ENCODE results near the gene LAMA5. TPM values are rescaled to one million over a fixed set of nuclear protein-coding genes. Genes with fewer than 3 reads are reported as not detected.

The LAMA5 gene
- total RNA-seq, 4 donors from 2014 or later = 95.2 to 230 (median 139) TPM

GRCh38 chr20:62350098-62350628, 16.9 kb downstream of the LAMA5 start:
- no peak for DNase-seq (ENCODE audit: low spot score in 2 of 2)
- peak overlapping the region in 1 of 4 donors; percentile 28 for H3K27ac ChIP-seq
- TF ChIP-seq POLR2A (IDR thresholded peaks at IDR 0.05) = no peak
- TF ChIP-seq, protein P1, sequence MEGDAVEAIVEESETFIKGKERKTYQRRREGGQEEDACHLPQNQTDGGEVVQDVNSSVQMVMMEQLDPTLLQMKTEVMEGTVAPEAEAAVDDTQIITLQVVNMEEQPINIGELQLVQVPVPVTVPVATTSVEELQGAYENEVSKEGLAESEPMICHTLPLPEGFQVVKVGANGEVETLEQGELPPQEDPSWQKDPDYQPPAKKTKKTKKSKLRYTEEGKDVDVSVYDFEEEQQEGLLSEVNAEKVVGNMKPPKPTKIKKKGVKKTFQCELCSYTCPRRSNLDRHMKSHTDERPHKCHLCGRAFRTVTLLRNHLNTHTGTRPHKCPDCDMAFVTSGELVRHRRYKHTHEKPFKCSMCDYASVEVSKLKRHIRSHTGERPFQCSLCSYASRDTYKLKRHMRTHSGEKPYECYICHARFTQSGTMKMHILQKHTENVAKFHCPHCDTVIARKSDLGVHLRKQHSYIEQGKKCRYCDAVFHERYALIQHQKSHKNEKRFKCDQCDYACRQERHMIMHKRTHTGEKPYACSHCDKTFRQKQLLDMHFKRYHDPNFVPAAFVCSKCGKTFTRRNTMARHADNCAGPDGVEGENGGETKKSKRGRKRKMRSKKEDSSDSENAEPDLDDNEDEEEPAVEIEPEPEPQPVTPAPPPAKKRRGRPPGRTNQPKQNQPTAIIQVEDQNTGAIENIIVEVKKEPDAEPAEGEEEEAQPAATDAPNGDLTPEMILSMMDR (IDR thresholded peaks at IDR 0.05) = no peak
- TF ChIP-seq EP300 (IDR thresholded peaks at IDR 0.05) = no peak
- H3K27me3 ChIP-seq = no peaks in the 10 kb centered on the region
- 80 to 90% methylated on average over 11 to 12 of the region's 16 CpGs for WGBS, 2 donors
- H3K9me3 ChIP-seq = no peaks in the 10 kb centered on the region
- peaks cover 0 to 60% (median 0%) of the 10 kb centered on the region in 3 donors for H3K36me3 ChIP-seq
- H3K4me1 ChIP-seq = peaks cover 0 to 28% (median 10%) of the 10 kb centered on the region in 4 donors
- no peak overlapping the region for H3K4me3 ChIP-seq

- Histone ChIP-seq H3K36me3 (peaks cover 0 to 64% (median 0%) of the 10 kb centered on the region in 3 donors), H3K4me3 (no peak overlapping the region), H3K27ac (no peak overlapping the region), H3K4me1 (peaks cover 0 to 23% (median 6%) of the 10 kb centered on the region in 4 donors), H3K27me3 (no peaks in the 10 kb centered on the region), H3K9me3 (no peaks in the 10 kb centered on the region)
- TF ChIP-seq EP300 (IDR thresholded peaks at IDR 0.05) (no peak), POLR2A (IDR thresholded peaks at IDR 0.05) (no peak)
- TF ChIP-seq, protein P1 (IDR thresholded peaks at IDR 0.05) = no peak
- DNase-seq (ENCODE audit: low spot score in 2 of 2) = no peak
- 82 to 88% methylated on average over 3 to 7 of the region's 7 CpGs for WGBS, 2 donors
Observed at GRCh38 chr20:62349556-62350097, 17.5 kb downstream of the LAMA5 start.

GRCh38 chr20:62348604-62349003, 18.5 kb downstream of the LAMA5 start:
- Histone ChIP-seq H3K36me3 (peaks cover 0 to 70% (median 0%) of the 10 kb centered on the region in 3 donors), H3K4me3 (no peak overlapping the region), H3K27me3 (no peaks in the 10 kb centered on the region), H3K9me3 (no peaks in the 10 kb centered on the region), H3K4me1 (peaks cover 0 to 13% (median 4%) of the 10 kb centered on the region in 4 donors), H3K27ac (no peak overlapping the region)
- TF ChIP-seq, protein P1 (IDR thresholded peaks at IDR 0.05) = no peak
- TF ChIP-seq POLR2A (IDR thresholded peaks at IDR 0.05) (no peak), EP300 (IDR thresholded peaks at IDR 0.05) (no peak)
- DNase-seq (ENCODE audit: low spot score in 2 of 2) = no peak
- WGBS, 2 donors = 89 to 100% methylated on average over 1 of the region's 1 CpG

- TF ChIP-seq, protein P1 (IDR thresholded peaks at IDR 0.05) = no peak
- TF ChIP-seq EP300 (IDR thresholded peaks at IDR 0.05) (no peak), POLR2A (IDR thresholded peaks at IDR 0.05) (no peak)
- WGBS, 2 donors = 82 to 93% methylated on average over 9 of the region's 9 CpGs
- Histone ChIP-seq H3K4me1 (peaks cover 0 to 1% (median 0%) of the 10 kb centered on the region in 4 donors), H3K27ac (no peak overlapping the region), H3K9me3 (no peaks in the 10 kb centered on the region), H3K27me3 (no peaks in the 10 kb centered on the region), H3K4me3 (no peak overlapping the region), H3K36me3 (peaks cover 0 to 78% (median 0%) of the 10 kb centered on the region in 3 donors)
- no peak for DNase-seq (ENCODE audit: low spot score in 2 of 2)
Observed at GRCh38 chr20:62347445-62347844, 19.7 kb downstream of the LAMA5 start.

GRCh38 chr20:62347151-62347404, 20.0 kb downstream of the LAMA5 start:
- 86 to 91% methylated on average over 8 to 10 of the region's 10 CpGs for WGBS, 2 donors
- TF ChIP-seq EP300 (IDR thresholded peaks at IDR 0.05) = no peak
- TF ChIP-seq POLR2A (IDR thresholded peaks at IDR 0.05) = no peak
- TF ChIP-seq, protein P1 (IDR thresholded peaks at IDR 0.05) = no peak
- Histone ChIP-seq H3K4me3 (no peak overlapping the region), H3K27ac (no peak overlapping the region), H3K4me1 (no peaks in the 10 kb centered on the region), H3K36me3 (peaks cover 0 to 80% (median 0%) of the 10 kb centered on the region in 3 donors), H3K9me3 (no peaks in the 10 kb centered on the region), H3K27me3 (no peaks in the 10 kb centered on the region)
- DNase-seq (ENCODE audit: low spot score in 2 of 2) = no peak
